ENCODE measurements around the gene NTNG2.

The NTNG2 gene

DNA sequence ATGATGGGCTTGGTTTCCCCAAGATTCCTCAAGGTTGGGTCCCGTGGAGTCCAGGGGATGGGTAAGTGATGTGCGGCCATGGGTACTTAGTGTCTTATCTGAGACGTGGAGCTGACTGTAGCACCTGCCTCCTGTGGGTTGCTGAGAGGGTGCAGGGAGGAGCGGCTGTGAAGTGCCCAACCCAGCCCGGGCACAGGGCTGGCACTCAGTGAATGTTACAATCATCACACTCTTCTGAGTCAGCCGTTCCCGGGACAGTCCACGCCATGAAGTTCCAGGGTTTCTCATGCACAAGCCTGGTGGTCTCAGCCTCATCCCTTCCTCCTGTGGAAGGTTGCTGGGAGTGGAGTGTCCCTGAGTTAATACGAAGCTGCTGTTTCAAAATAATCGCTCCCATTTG lies 29.1 kb downstream of the NTNG2 start:
- Histone ChIP-seq H3K36me3 (ENCODE audit: control insufficient read depth, insufficient read depth, low read length) (no peaks in the 10 kb centered on the region), H3K27me3 (ENCODE audit: control insufficient read depth, insufficient read depth, low read length) (peaks cover 29% of the 10 kb centered on the region), H3K9me3 (ENCODE audit: control insufficient read depth, insufficient read depth, low read depth, low read length) (no peaks in the 10 kb centered on the region), H3K27ac (ENCODE audit: low read depth, low read length) (no peak overlapping the region), H3K9ac (ENCODE audit: low read length) (no peak overlapping the region), H3K4me1 (ENCODE audit: control insufficient read depth, insufficient read depth, low read length) (peaks cover 23% of the 10 kb centered on the region), H3K4me3 (ENCODE audit: low read depth, low read length) (no peak overlapping the region)

DNA sequence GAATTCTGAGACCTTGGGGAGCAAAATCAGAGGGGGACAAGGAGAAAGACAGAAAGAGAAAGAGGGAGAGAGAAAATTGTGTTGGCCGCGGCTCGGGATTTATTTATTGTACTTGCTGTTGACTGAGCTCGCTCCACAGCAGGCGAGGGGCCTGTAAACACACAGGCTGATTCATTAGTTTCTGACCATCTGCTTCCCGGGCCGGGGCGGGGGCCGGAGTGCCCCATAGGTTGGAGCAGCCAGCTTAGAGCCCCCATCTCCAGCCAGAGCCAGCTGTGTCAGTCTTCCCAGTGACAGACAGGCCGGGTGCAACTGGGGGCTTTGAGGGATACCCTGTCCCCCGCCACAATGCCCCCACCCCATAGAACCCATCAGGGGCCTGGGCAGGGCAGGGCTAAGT lies 30.9 kb downstream of the NTNG2 start:
- Histone ChIP-seq H3K36me3 (ENCODE audit: control insufficient read depth, insufficient read depth, low read length) (no peaks in the 10 kb centered on the region), H3K9ac (ENCODE audit: low read length) (no peak overlapping the region), H3K9me3 (ENCODE audit: control insufficient read depth, insufficient read depth, low read depth, low read length) (no peaks in the 10 kb centered on the region), H3K27ac (ENCODE audit: low read depth, low read length) (no peak overlapping the region), H3K4me1 (ENCODE audit: control insufficient read depth, insufficient read depth, low read length) (peaks cover 7% of the 10 kb centered on the region; the same call in 1 of the 2 replicates), H3K27me3 (ENCODE audit: control insufficient read depth, insufficient read depth, low read length) (peaks cover 11% of the 10 kb centered on the region), H3K4me3 (ENCODE audit: low read depth, low read length) (no peak overlapping the region)

DNA sequence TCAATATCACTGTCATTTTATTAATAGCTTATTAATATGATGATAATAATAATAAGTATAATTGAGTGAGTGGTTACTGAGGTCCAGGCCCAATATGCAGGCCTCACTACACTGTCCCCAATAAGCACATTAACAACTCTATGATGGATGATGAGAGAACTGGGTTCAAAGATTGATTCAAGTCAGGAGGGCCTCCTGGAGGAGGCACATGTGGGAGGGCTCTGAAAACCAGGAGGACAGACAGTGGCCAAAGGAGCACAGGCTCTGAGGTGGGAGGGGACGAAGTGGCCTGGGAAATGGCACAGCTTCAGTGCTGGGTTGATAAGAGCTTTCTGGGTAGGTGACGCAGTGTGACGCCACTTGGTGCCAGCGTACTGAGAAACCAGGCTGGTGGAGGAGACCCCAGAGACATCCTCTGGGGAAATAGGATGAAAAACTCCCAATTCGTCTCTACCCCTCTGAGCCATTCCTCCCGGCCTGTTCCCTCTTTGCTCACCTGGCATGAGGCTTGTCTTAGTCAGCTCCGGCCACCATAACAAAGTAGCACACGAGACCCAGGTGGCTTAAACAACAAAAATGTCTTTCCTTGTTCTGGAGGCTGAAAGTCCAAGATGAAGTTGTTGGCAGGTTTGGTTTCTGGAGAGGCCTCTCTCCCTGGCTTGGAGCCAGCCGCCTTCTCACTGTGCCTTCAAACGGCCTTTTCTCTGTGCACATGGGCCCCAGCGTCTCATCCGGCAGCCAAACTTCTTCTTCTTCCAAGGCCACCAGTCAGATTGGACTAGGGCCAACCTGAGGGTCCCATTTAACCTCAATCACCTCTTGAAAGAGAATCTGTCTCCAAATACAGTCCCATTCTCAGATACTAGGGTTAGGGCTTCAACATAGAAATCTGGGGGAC lies 31.6 kb downstream of the NTNG2 start:
- no peaks in the 10 kb centered on the region for H3K36me3 ChIP-seq (ENCODE audit: control insufficient read depth, insufficient read depth, low read length)
- 0 out of 2 replicates have a peak, but pooled peaks cover 1% of the 10 kb centered on the region for H3K9me3 ChIP-seq (ENCODE audit: control insufficient read depth, insufficient read depth, low read depth, low read length)
- no peaks in the 10 kb centered on the region for H3K4me1 ChIP-seq (ENCODE audit: control insufficient read depth, insufficient read depth, low read length)
- H3K4me3 ChIP-seq (ENCODE audit: low read depth, low read length), result no peak overlapping the region
- peaks cover 4% of the 10 kb centered on the region for H3K27me3 ChIP-seq (ENCODE audit: control insufficient read depth, insufficient read depth, low read length)
- no peak overlapping the region for H3K9ac ChIP-seq (ENCODE audit: low read length)
- H3K27ac ChIP-seq (ENCODE audit: low read depth, low read length), result no peak overlapping the region

DNA sequence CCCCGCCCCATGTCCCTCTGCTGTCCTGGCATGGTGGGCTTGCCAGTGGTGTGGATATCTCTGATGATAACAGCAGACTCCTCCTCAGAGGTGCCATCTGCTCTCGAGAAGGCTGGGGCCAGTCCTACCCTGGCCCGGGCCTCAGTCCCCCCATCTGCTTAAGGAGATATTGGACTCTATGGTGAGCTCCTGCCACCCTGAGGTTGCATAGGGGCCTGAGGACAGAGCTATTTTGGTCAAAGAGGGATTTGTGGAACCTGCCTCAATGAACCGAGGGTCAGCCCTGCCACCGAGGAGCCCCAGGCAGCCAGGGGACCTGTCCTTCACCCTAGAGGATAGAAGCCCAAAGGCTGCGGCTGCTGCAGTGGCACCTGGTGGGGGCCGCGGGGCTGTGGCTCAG lies 32.6 kb downstream of the NTNG2 start:
- Histone ChIP-seq H3K9ac (ENCODE audit: low read length) (no peak overlapping the region), H3K9me3 (ENCODE audit: control insufficient read depth, insufficient read depth, low read depth, low read length) (peaks cover 6% of the 10 kb centered on the region; the same call in 1 of the 2 replicates), H3K36me3 (ENCODE audit: control insufficient read depth, insufficient read depth, low read length) (no peaks in the 10 kb centered on the region), H3K4me3 (ENCODE audit: low read depth, low read length) (no peak overlapping the region), H3K4me1 (ENCODE audit: control insufficient read depth, insufficient read depth, low read length) (no peaks in the 10 kb centered on the region), H3K27me3 (ENCODE audit: control insufficient read depth, insufficient read depth, low read length) (no peaks in the 10 kb centered on the region), H3K27ac (ENCODE audit: low read depth, low read length) (no peak overlapping the region)

- Histone ChIP-seq H3K9me3 (ENCODE audit: control insufficient read depth, insufficient read depth, low read depth, low read length) (peaks cover 9% of the 10 kb centered on the region; the same call in 1 of the 2 replicates), H3K4me1 (ENCODE audit: control insufficient read depth, insufficient read depth, low read length) (peaks cover 4% of the 10 kb centered on the region; the same call in 1 of the 2 replicates), H3K4me3 (ENCODE audit: low read depth, low read length) (no peak overlapping the region), H3K27ac (ENCODE audit: low read depth, low read length) (no peak overlapping the region), H3K36me3 (ENCODE audit: control insufficient read depth, insufficient read depth, low read length) (no peaks in the 10 kb centered on the region), H3K27me3 (ENCODE audit: control insufficient read depth, insufficient read depth, low read length) (no peaks in the 10 kb centered on the region), H3K9ac (ENCODE audit: low read length) (no peak overlapping the region)
Measured at GRCh38 chr9:132197315-132197714, 35.5 kb downstream of the NTNG2 start.

- no peaks in the 10 kb centered on the region for H3K36me3 ChIP-seq (ENCODE audit: control insufficient read depth, insufficient read depth, low read length)
- H3K9ac ChIP-seq (ENCODE audit: low read length), result no peak overlapping the region
- H3K9me3 ChIP-seq (ENCODE audit: control insufficient read depth, insufficient read depth, low read depth, low read length), result peaks cover 9% of the 10 kb centered on the region; the same call in 1 of the 2 replicates
- no peak overlapping the region for H3K4me3 ChIP-seq (ENCODE audit: low read depth, low read length)
- H3K27me3 ChIP-seq (ENCODE audit: control insufficient read depth, insufficient read depth, low read length), result no peaks in the 10 kb centered on the region
- peaks cover 4% of the 10 kb centered on the region; the same call in 1 of the 2 replicates for H3K4me1 ChIP-seq (ENCODE audit: control insufficient read depth, insufficient read depth, low read length)
- H3K27ac ChIP-seq (ENCODE audit: low read depth, low read length), result no peak overlapping the region
Measured at GRCh38 chr9:132197856-132198550, 36.1 kb downstream of the NTNG2 start.

GRCh38 chr9:132199056-132199455 lies 37.2 kb downstream of the NTNG2 start:
- Histone ChIP-seq H3K36me3 (ENCODE audit: control insufficient read depth, insufficient read depth, low read length) (no peaks in the 10 kb centered on the region), H3K27me3 (ENCODE audit: control insufficient read depth, insufficient read depth, low read length) (no peaks in the 10 kb centered on the region), H3K27ac (ENCODE audit: low read depth, low read length) (no peak overlapping the region), H3K4me1 (ENCODE audit: control insufficient read depth, insufficient read depth, low read length) (peaks cover 4% of the 10 kb centered on the region; the same call in 1 of the 2 replicates), H3K9me3 (ENCODE audit: control insufficient read depth, insufficient read depth, low read depth, low read length) (peaks cover 9% of the 10 kb centered on the region; the same call in 1 of the 2 replicates), H3K4me3 (ENCODE audit: low read depth, low read length) (no peak overlapping the region), H3K9ac (ENCODE audit: low read length) (no peak overlapping the region)

DNA sequence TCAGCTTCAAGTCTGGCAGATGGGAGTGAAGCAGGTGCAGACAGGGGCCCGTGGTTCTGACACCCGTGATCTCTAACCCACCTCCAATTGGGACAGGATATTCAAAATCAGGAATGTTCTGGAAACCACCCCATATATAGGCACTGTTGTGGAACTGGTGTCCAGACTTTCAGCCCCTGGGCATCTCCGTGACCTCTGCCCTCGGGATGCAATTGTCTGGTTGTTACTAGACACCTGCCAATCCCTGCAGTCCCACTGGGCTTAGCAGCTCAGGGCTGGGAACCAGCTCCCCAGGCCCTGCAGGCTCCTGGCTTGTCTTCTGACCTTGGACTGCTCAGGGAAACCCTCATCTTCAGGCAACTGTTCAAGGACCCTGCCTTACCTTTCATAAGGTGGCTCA lies 38.8 kb downstream of the NTNG2 start:
- Histone ChIP-seq H3K4me1 (ENCODE audit: control insufficient read depth, insufficient read depth, low read length) (peaks cover 4% of the 10 kb centered on the region; the same call in 1 of the 2 replicates), H3K9me3 (ENCODE audit: control insufficient read depth, insufficient read depth, low read depth, low read length) (peaks cover 12% of the 10 kb centered on the region), H3K4me3 (ENCODE audit: low read depth, low read length) (no peak overlapping the region), H3K27me3 (ENCODE audit: control insufficient read depth, insufficient read depth, low read length) (no peaks in the 10 kb centered on the region), H3K36me3 (ENCODE audit: control insufficient read depth, insufficient read depth, low read length) (no peaks in the 10 kb centered on the region), H3K27ac (ENCODE audit: low read depth, low read length) (no peak overlapping the region), H3K9ac (ENCODE audit: low read length) (no peak overlapping the region)

DNA sequence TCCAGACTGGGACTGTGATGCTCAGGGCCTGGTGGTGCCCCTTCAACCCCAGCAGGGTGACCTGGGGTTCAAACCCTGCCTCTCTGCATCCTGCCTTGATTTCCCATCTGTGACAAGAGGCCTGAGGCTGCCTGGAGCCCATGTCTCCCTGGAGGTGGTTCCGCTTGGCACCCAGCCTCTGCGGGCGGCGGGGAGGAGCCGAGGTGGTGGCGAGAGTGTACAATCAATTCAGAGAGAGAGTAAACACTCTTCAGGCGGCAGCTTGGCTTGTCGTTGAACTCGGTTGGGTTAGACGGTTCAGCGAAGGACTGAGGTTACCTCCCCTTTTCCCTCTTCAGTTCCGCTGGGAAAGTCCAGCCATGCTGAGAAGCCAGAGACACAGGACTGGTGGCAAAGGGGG lies 39.3 kb downstream of the NTNG2 start:
- Histone ChIP-seq H3K36me3 (ENCODE audit: control insufficient read depth, insufficient read depth, low read length) (no peaks in the 10 kb centered on the region), H3K27me3 (ENCODE audit: control insufficient read depth, insufficient read depth, low read length) (no peaks in the 10 kb centered on the region), H3K4me1 (ENCODE audit: control insufficient read depth, insufficient read depth, low read length) (peaks cover 4% of the 10 kb centered on the region; the same call in 1 of the 2 replicates), H3K27ac (ENCODE audit: low read depth, low read length) (no peak overlapping the region), H3K4me3 (ENCODE audit: low read depth, low read length) (no peak overlapping the region), H3K9ac (ENCODE audit: low read length) (no peak overlapping the region), H3K9me3 (ENCODE audit: control insufficient read depth, insufficient read depth, low read depth, low read length) (peaks cover 12% of the 10 kb centered on the region)

DNA sequence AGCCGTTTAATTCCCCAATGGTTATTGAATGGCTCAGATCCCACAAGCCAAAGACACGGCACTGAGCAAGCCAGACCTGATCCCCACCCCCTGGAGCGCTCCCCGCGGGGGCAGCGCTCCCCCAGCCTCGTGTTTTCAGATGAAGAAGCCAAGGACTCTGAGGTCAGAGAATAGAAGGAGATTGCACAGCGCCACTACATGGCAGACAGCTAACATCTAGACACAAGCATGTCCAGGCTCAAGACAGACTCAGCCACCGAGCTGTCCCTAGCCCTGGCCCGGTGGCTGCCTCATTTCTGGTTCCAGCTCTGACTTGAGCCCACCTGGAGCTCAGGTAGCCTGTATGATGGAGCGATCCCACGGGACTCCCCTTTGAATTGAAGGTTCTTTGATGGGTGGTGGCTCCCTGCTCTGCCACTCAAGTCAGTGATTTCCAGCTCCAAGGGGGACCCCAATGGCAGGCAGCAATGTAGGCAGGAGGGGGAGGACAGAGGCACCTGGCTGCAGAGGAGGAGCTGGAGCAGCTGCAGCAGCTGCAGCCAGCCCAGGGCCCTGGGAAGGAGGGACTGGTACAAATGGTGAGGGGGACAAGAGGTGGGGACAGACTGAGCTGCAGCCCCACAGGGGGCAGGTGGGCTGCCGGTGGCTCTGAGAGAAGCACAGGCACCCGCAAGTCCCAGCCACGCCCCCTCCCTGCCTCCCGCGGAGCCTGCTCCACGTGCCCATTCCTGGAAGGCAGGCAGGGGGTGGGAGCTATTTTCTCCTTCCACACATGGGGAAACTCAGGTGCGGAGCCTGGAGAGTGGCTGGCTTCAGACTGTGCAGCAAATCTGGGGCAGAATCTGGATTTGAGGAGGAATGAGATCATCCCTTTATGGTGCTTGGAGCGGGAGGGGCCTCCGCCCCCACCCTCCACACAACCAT lies 40.2 kb downstream of the NTNG2 start:
- Histone ChIP-seq H3K4me1 (ENCODE audit: control insufficient read depth, insufficient read depth, low read length) (peaks cover 4% of the 10 kb centered on the region; the same call in 1 of the 2 replicates), H3K9me3 (ENCODE audit: control insufficient read depth, insufficient read depth, low read depth, low read length) (peaks cover 12% of the 10 kb centered on the region), H3K4me3 (ENCODE audit: low read depth, low read length) (no peak overlapping the region), H3K36me3 (ENCODE audit: control insufficient read depth, insufficient read depth, low read length) (no peaks in the 10 kb centered on the region), H3K27me3 (ENCODE audit: control insufficient read depth, insufficient read depth, low read length) (no peaks in the 10 kb centered on the region), H3K27ac (ENCODE audit: low read depth, low read length) (no peak overlapping the region), H3K9ac (ENCODE audit: low read length) (no peak overlapping the region)

Measured in HUES6 (cell line).